VCaP (cell line): Measurements from ENCODE around the gene TM9SF3.

Experiments
- H3K27ac ChIP-seq: fragments of 450-650 bp; 2 replicates; pipeline ENCODE4 v1.5.1; 2017
- CTCF ChIP-seq: fragments of 450-650 bp; conservative IDR thresholded peaks from 2 replicates; pipeline ENCODE4 v1.5.1; 2017; ENCODE audit warnings: mild to moderate bottlenecking, moderate library complexity

The TM9SF3 gene

GRCh38 chr10:96585736-96586418 lies 935 bp downstream of the TM9SF3 start:
- TF ChIP-seq CTCF, result no peak
- peak overlapping the region; percentile 99 for H3K27ac ChIP-seq

GRCh38 chr10:96584474-96584873 lies 2.3 kb downstream of the TM9SF3 start:
- peak overlapping the region; percentile 99 for H3K27ac ChIP-seq
- no peak for TF ChIP-seq CTCF

- no peak for TF ChIP-seq CTCF
- H3K27ac ChIP-seq, result peak overlapping the region; percentile 99
Measured at GRCh38 chr10:96584035-96584434, 2.8 kb downstream of the TM9SF3 start.

- TF ChIP-seq CTCF, result no peak
Measured at GRCh38 chr10:96579133-96579532, 7.7 kb downstream of the TM9SF3 start.

GRCh38 chr10:96578633-96579032 lies 8.2 kb downstream of the TM9SF3 start:
- no peak for TF ChIP-seq CTCF
- peak overlapping the region; percentile 99 for H3K27ac ChIP-seq

More at GRCh38 chr10:96579133-96579532, 7.7 kb downstream of the TM9SF3 start:
- H3K27ac ChIP-seq, result peak overlapping the region; percentile 99

- H3K27ac ChIP-seq, result peak overlapping the region; percentile 99
- no peak for TF ChIP-seq CTCF
Measured at GRCh38 chr10:96578022-96578421, 8.8 kb downstream of the TM9SF3 start.

- peak overlapping the region; percentile 99 for H3K27ac ChIP-seq
- no peak for TF ChIP-seq CTCF
Measured at GRCh38 chr10:96577069-96577468, 9.7 kb downstream of the TM9SF3 start.
